Breast epithelium (tissue), 4 donors: Measurements from ENCODE around the gene PLEKHN1. TPM values are rescaled to one million over a fixed set of nuclear protein-coding genes. Genes with fewer than 3 reads are reported as not detected.

Source experiments
- DNase-seq, 2 donors: peaks; one replicate each; pipeline ENCODE4 v3.0.0-alpha.2; 2019; ENCODE audit warnings: low spot score in 2 of 2
- H3K27ac ChIP-seq, 2 donors: fragments of 200-600 bp; sonication (generic) in 1 of 2; one replicate each; pipeline ENCODE4 v1.5.1; 2016 to 2019; ENCODE audit warnings: mild to moderate bottlenecking in 1 of 2
- H3K27me3 ChIP-seq, 2 donors: fragments of 200-600 bp; sonication (generic) in 1 of 2; one replicate each; pipeline versions ENCODE4 v1.5.1 to v1.6.0; 2017 to 2019; ENCODE audit warnings: control low read depth in 1 of 2, mild to moderate bottlenecking in 1 of 2
- H3K36me3 ChIP-seq: fragments of 200-600 bp; one replicate; pipeline ENCODE4 v1.5.1; 2019
- H3K4me1 ChIP-seq, 2 donors: fragments of 200-600 bp; sonication (generic); one replicate each; pipeline ENCODE4 v1.5.1; 2016 to 2019; ENCODE audit warnings: control low read depth in 1 of 2
- H3K4me3 ChIP-seq, 3 donors: fragments of 200-600 bp; sonication (generic); 1 replicate in 2 of 3; 2 replicates in 1 of 3; pipeline ENCODE4 v1.5.1; 2016 to 2019; ENCODE audit warnings: mild to moderate bottlenecking in 3 of 3, moderate library complexity in 2 of 3
- H3K9me3 ChIP-seq, 2 donors: fragments of 200-600 bp; sonication (generic) in 1 of 2; one replicate each; pipeline ENCODE4 v1.5.1; 2016 to 2019; ENCODE audit warnings: control low read depth in 1 of 2
- CTCF ChIP-seq, 3 donors: fragments of 450-650 bp; IDR thresholded peaks; one replicate each; pipeline ENCODE4 v1.5.1; 2016 to 2017; ENCODE audit warnings: antibody characterized with exemption in 3 of 3, mild to moderate bottlenecking in 3 of 3, moderate library complexity in 3 of 3
- POLR2A ChIP-seq: fragments of 450-650 bp; IDR thresholded peaks from one replicate; pipeline ENCODE4 v1.6.1; 2016; ENCODE audit warnings: antibody characterized with exemption, mild to moderate bottlenecking, moderate library complexity
- POLR2AphosphoS5 ChIP-seq, 3 donors: sonication (generic); formaldehyde crosslinking; IDR thresholded peaks; one replicate each; pipeline ENCODE4 v1.6.1; 2017; ENCODE audit warnings: antibody characterized with exemption in 3 of 3
- intact Hi-C: fragments of 100-400 bp; cut with DNase I; formaldehyde crosslinking; loops from one replicate; pipeline ENCODE4 v1.15.1; 2023; ENCODE audit warnings: low total_unique reads
- total RNA-seq, 3 donors: library from RNA; depleted of rRNA; stranded (reverse); fragments of >200 nt; gene quantifications; one replicate each; pipeline ENCODE4 v1.1.0, GENCODE V29; 2016

The PLEKHN1 gene
- total RNA-seq, 3 donors from 2014 or later: 0.16 to 2.8 (median 1.6) TPM

GRCh38 chr1:927234-927633 is 39.0 kb upstream of the PLEKHN1 start:
- Histone ChIP-seq H3K36me3 (no peaks in the 10 kb centered on the region), H3K4me3 (no peak overlapping the region), H3K27me3 (peaks cover 14 to 59% of the 10 kb centered on the region in 2 donors), H3K4me1 (peaks cover 15% of the 10 kb centered on the region in 2 donors), H3K27ac (no peak overlapping the region), H3K9me3 (no peaks in the 10 kb centered on the region)
- no peak for DNase-seq
- intact Hi-C loops: no loop called here
- TF ChIP-seq CTCF (IDR thresholded peaks at IDR 0.05): no peak

GRCh38 chr1:927748-928147 is 38.5 kb upstream of the PLEKHN1 start:
- Histone ChIP-seq H3K4me1 (peaks cover 15% of the 10 kb centered on the region in 2 donors), H3K36me3 (no peaks in the 10 kb centered on the region), H3K27me3 (peaks cover 13 to 55% of the 10 kb centered on the region in 2 donors), H3K9me3 (no peaks in the 10 kb centered on the region), H3K4me3 (no peak overlapping the region), H3K27ac (no peak overlapping the region)
- DNase-seq: no peak
- intact Hi-C loops: no loop called here
- TF ChIP-seq CTCF (IDR thresholded peaks at IDR 0.05) (no peak), POLR2AphosphoS5 (IDR thresholded peaks at IDR 0.05) (no peak), POLR2A (no peak)

- Histone ChIP-seq H3K9me3 (no peaks in the 10 kb centered on the region), H3K27ac (no peak overlapping the region), H3K4me1 (peaks cover 8 to 15% of the 10 kb centered on the region in 2 donors), H3K4me3 (no peak overlapping the region), H3K36me3 (no peaks in the 10 kb centered on the region), H3K27me3 (peaks cover 9 to 46% of the 10 kb centered on the region in 2 donors)
- no peak for DNase-seq
- intact Hi-C loops: no loop called here
- TF ChIP-seq POLR2A (no peak), POLR2AphosphoS5 (IDR thresholded peaks at IDR 0.05) (no peak), CTCF (IDR thresholded peaks at IDR 0.05) (no peak)
Measured at GRCh38 chr1:928825-929661, 37.2 kb upstream of the PLEKHN1 start.

GRCh38 chr1:929712-930632 is 36.3 kb upstream of the PLEKHN1 start:
- no peak overlapping the region for H3K4me3 ChIP-seq
- TF ChIP-seq CTCF (IDR thresholded peaks at IDR 0.05) (no peak), POLR2A (no peak), POLR2AphosphoS5 (IDR thresholded peaks at IDR 0.05) (no peak)
- H3K9me3 ChIP-seq: no peaks in the 10 kb centered on the region
- no peak for DNase-seq
- H3K27me3 ChIP-seq: peaks cover 9 to 43% of the 10 kb centered on the region in 2 donors
- peaks cover 6 to 8% of the 10 kb centered on the region in 2 donors for H3K4me1 ChIP-seq
- intact Hi-C loops: no loop called here
- no peaks in the 10 kb centered on the region for H3K36me3 ChIP-seq
- no peak overlapping the region for H3K27ac ChIP-seq
